ENCODE data around the gene SLC12A5.
A peak's percentile ranks its signal among the peaks of the same experiment; 100 is the strongest.

SLC12A5 gene

GRCh38 chr20:46085179-46085851, 56.3 kb downstream of the SLC12A5 start (continued):
- TF ChIP-seq ZNF521 (tag by site-specific recombination; IDR thresholded peaks at IDR 0.05) (no peak), ZNF214 (tag by site-specific recombination; IDR thresholded peaks at IDR 0.05; ENCODE audit: borderline replicate concordance) (no peak), ZNF561 (tag by site-specific recombination; IDR thresholded peaks at IDR 0.05; ENCODE audit: borderline replicate concordance) (peak; percentile 86; the same call in 1 of the 2 replicates), OVOL3 (tag by site-specific recombination; IDR thresholded peaks at IDR 0.05) (peak; percentile 96), ZBTB7A (tag by site-specific recombination; IDR thresholded peaks at IDR 0.05; ENCODE audit: low read depth) (no peak), ZNF791 (tag by site-specific recombination; IDR thresholded peaks at IDR 0.05) (peak; percentile 49; the same call in 1 of the 2 replicates), ZSCAN16 (tag by site-specific recombination; IDR thresholded peaks at IDR 0.05) (no peak; the same call in 1 of the 2 replicates), ZNF302 (tag by site-specific recombination; IDR thresholded peaks at IDR 0.05; ENCODE audit: low read depth) (no peak), ZNF404 (tag by site-specific recombination; IDR thresholded peaks at IDR 0.05) (no peak)

DNA sequence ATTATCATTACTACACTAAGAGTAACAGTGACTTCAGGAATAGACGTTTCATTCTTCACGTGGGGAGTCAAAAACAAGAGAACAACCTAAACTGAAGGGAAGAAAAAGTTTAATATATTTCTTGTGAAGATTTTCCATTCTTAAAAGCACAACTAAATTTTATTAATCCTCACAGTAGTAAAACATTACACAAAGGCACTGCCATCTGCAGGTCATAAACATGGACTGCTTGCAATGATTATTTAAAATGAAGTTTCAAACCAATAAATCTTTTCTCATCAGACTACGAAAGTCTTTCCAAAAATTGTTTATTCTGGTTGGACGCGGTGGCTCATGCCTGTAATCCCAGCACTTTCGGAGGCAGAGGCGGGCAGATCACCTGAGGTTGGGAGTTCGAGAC, 58.1 kb downstream of the SLC12A5 start:
- Histone ChIP-seq H3K36me3 (ENCODE audit: control insufficient read depth in 2 of 2, insufficient read depth in 1 of 2, low read length in 2 of 2) (no peaks in the 10 kb centered on the region), H3K4me3 (ENCODE audit: low read depth, low read length) (no peak overlapping the region), H3K27ac (ENCODE audit: extremely low read depth, low read depth, low read length) (no peak overlapping the region), H3K4me1 (ENCODE audit: control insufficient read depth, insufficient read depth, low read length) (peaks cover 26% of the 10 kb centered on the region), H3K9me3 (ENCODE audit: control insufficient read depth, insufficient read depth, low read depth, low read length) (no peaks in the 10 kb centered on the region)
- CTCF ChIA-PET: interaction anchor here (0.6 to 2.5 kb wide), 5 partner anchors 21 to 255 kb away, joined by 3 to 13 read pairs (median 3); no protein-coding TSS in a partner anchor
- POLR2A ChIA-PET: no interaction called here
- TF ChIP-seq ZNF449 (tag by site-specific recombination; IDR thresholded peaks at IDR 0.05) (peak; percentile 24; the same call in 1 of the 2 replicates), ZNF837 (tag by site-specific recombination; IDR thresholded peaks at IDR 0.05) (no peak), ZNF501 (tag by site-specific recombination; IDR thresholded peaks at IDR 0.05) (no peak), ZBTB17 (tag by site-specific recombination; IDR thresholded peaks at IDR 0.05) (peak; percentile 17; the same call in 1 of the 2 replicates), OSR2 (tag by site-specific recombination; IDR thresholded peaks at IDR 0.05) (peak; percentile 29; the same call in 1 of the 2 replicates), ZNF692 (tag by site-specific recombination; IDR thresholded peaks at IDR 0.05) (no peak), ZNF362 (tag by site-specific recombination; IDR thresholded peaks at IDR 0.05) (no peak), MEIS1 (CRISPR knock-in tag; IDR thresholded peaks at IDR 0.05; ENCODE audit: borderline replicate concordance) (no peak), PRDM6 (tag by site-specific recombination; IDR thresholded peaks at IDR 0.05) (peak; percentile 86), ZNF654 (tag by site-specific recombination; IDR thresholded peaks at IDR 0.05; ENCODE audit: low read depth) (peak; percentile 23), ZNF624 (tag by site-specific recombination; IDR thresholded peaks at IDR 0.05) (no peak), KLF7 (tag by site-specific recombination; IDR thresholded peaks at IDR 0.05; ENCODE audit: borderline replicate concordance) (no peak), ZNF610 (tag by site-specific recombination; IDR thresholded peaks at IDR 0.05; ENCODE audit: borderline replicate concordance) (no peak)
- TF ChIP-seq, protein P1, sequence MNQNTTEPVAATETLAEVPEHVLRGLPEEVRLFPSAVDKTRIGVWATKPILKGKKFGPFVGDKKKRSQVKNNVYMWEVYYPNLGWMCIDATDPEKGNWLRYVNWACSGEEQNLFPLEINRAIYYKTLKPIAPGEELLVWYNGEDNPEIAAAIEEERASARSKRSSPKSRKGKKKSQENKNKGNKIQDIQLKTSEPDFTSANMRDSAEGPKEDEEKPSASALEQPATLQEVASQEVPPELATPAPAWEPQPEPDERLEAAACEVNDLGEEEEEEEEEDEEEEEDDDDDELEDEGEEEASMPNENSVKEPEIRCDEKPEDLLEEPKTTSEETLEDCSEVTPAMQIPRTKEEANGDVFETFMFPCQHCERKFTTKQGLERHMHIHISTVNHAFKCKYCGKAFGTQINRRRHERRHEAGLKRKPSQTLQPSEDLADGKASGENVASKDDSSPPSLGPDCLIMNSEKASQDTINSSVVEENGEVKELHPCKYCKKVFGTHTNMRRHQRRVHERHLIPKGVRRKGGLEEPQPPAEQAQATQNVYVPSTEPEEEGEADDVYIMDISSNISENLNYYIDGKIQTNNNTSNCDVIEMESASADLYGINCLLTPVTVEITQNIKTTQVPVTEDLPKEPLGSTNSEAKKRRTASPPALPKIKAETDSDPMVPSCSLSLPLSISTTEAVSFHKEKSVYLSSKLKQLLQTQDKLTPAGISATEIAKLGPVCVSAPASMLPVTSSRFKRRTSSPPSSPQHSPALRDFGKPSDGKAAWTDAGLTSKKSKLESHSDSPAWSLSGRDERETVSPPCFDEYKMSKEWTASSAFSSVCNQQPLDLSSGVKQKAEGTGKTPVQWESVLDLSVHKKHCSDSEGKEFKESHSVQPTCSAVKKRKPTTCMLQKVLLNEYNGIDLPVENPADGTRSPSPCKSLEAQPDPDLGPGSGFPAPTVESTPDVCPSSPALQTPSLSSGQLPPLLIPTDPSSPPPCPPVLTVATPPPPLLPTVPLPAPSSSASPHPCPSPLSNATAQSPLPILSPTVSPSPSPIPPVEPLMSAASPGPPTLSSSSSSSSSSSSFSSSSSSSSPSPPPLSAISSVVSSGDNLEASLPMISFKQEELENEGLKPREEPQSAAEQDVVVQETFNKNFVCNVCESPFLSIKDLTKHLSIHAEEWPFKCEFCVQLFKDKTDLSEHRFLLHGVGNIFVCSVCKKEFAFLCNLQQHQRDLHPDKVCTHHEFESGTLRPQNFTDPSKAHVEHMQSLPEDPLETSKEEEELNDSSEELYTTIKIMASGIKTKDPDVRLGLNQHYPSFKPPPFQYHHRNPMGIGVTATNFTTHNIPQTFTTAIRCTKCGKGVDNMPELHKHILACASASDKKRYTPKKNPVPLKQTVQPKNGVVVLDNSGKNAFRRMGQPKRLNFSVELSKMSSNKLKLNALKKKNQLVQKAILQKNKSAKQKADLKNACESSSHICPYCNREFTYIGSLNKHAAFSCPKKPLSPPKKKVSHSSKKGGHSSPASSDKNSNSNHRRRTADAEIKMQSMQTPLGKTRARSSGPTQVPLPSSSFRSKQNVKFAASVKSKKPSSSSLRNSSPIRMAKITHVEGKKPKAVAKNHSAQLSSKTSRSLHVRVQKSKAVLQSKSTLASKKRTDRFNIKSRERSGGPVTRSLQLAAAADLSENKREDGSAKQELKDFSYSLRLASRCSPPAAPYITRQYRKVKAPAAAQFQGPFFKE (tag by site-specific recombination; IDR thresholded peaks at IDR 0.05; ENCODE audit: borderline replicate concordance): no peak
